Measurements from ENCODE around the gene CD22. TPM values are rescaled to one million over a fixed set of nuclear protein-coding genes. Genes with fewer than 3 reads are reported as not detected.

CD22 gene
- polyA plus RNA-seq, 4 donors = 0.81 to 5.0 (median 2.2) TPM

DNA sequence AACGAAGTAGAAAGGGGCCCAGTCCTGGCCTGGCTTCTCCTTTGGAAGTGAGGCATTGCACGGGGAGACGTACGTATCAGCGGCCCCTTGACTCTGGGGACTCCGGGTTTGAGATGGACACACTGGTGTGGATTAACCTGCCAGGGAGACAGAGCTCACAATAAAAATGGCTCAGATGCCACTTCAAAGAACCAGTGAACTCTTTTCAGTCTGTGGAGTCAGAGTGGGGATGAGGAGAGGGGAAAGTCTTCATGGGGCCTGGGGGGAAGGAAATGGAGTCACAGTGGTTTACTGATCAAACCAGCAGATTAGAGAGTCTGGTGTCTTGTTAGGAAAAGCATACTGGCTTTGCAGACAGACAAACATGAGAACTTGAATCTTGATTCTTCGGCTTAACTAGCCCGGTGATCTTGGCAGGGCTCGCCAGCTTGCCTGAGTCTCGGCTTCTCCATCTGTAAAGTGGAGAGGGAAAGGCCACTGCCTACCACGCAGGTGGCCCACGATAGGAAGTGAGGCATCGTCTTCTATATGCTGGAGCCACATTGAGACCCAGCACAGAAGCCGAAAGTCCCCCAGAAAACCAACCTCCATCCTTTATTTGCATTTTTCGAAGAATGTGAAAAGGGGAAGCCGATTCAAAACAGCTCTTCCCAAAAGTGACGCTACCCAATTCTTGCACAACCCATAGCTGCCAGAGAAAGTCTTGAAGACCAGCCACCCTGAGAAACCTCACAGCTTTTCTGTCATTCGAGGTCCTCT lies 18.4 kb downstream of the CD22 start, which contains the start of gene FFAR1:
TSS of gene FFAR1 (plus strand) at position 732 of the 759 bp plus-strand sequence. CDS start 3,650 bp downstream, outside the sequence.
- FAIRE-seq (no peak), DNase-seq (no peak)
- 61 to 72% (median 63%) methylated on average over 18 of the region's 18 CpGs for WGBS, 3 donors
- no peaks in the 10 kb centered on the region for H3K9me3 ChIP-seq (ENCODE audit: control insufficient read depth in 2 of 2, insufficient read depth in 1 of 2, low read depth in 1 of 2, low read length in 1 of 2)
- no peaks in the 10 kb centered on the region for H3K4me1 ChIP-seq (ENCODE audit: control insufficient read depth in 3 of 3, insufficient read depth in 2 of 3, low read depth in 1 of 3, low read length in 2 of 3)
- H3K36me3 ChIP-seq (ENCODE audit: control insufficient read depth in 3 of 3, insufficient read depth in 2 of 3, low read depth in 1 of 3, low read length in 3 of 3) = no peaks in the 10 kb centered on the region
- no peak within 1 kb of the TSS for H3K27ac ChIP-seq (ENCODE audit: low read depth in 1 of 3, low read length in 2 of 3)
- H3K4me3 ChIP-seq (ENCODE audit: low read depth in 1 of 3, low read length in 3 of 3) = no peak within 1 kb of the TSS
- peaks cover 0 to 8% (median 3%) of the 10 kb centered on the region in 3 donors for H3K27me3 ChIP-seq (ENCODE audit: control insufficient read depth in 3 of 3, insufficient read depth in 3 of 3, low read length in 3 of 3)

DNA sequence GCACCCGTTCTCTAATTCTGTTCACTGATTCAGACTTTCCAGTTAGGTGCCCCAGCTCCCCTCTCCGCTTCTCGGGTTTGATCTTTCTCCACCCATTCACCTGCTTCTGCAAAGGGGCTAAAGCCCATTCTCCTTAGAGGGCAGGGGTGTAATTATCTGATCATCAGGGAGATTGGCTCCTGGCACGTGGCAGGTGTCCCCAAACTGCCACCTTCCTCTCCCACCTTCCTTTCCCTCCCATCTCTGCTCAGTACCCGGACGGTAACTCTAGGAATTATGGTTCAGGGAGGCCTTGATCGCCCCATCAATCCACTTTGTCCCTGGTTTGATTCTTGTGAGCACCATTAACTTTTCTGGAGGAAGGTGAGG lies 18.9 kb downstream of the CD22 start:
- no peaks in the 10 kb centered on the region for H3K4me1 ChIP-seq (ENCODE audit: control insufficient read depth in 3 of 3, insufficient read depth in 2 of 3, low read depth in 1 of 3, low read length in 2 of 3)
- FAIRE-seq = no peak
- no peak overlapping the region for H3K27ac ChIP-seq (ENCODE audit: low read depth in 1 of 3, low read length in 2 of 3)
- peaks cover 0 to 8% (median 3%) of the 10 kb centered on the region in 3 donors for H3K27me3 ChIP-seq (ENCODE audit: control insufficient read depth in 3 of 3, insufficient read depth in 3 of 3, low read length in 3 of 3)
- 63 to 75% (median 66%) methylated on average over 7 of the region's 7 CpGs for WGBS, 3 donors
- no peak for DNase-seq
- H3K9me3 ChIP-seq (ENCODE audit: control insufficient read depth in 2 of 2, insufficient read depth in 1 of 2, low read depth in 1 of 2, low read length in 1 of 2) = no peaks in the 10 kb centered on the region
- H3K4me3 ChIP-seq (ENCODE audit: low read depth in 1 of 3, low read length in 3 of 3) = no peak overlapping the region
- no peaks in the 10 kb centered on the region for H3K36me3 ChIP-seq (ENCODE audit: control insufficient read depth in 3 of 3, insufficient read depth in 2 of 3, low read depth in 1 of 3, low read length in 3 of 3)

DNA sequence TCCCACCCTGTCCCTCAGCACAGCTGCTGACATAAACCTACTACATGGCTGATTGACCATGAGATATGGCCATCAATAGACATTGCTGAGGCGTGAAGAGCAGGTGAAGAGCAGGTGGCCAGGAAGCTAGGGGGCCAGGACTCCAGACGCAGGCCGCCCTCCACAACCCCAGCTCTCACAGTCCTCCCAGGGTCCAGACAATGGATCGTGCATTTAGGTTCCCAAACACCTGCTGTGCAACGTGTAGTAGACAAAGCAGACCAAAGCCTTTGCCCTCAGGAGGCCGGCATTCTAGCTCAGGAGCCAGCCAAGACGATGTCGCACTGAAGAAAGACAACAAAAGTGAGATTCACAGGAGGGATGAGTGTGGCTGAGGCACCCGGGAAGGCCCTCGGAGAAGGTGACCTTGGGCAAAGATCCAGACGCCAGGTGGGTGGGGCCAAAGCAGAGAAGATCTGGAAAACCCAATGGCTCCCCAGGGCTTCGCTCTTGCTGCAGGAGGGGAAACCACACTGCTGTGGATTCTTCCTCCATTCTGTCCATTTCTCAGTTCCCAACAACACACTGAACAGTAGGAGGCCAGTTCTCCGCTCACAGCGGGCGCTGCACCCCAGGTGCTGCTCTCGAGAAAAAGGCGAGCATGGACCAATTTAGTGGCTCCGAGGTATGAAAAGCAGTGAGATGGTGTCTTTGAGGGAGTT lies 20.1 kb downstream of the CD22 start:
- Histone ChIP-seq H3K27ac (ENCODE audit: low read depth in 1 of 3, low read length in 2 of 3) (no peak overlapping the region), H3K9me3 (ENCODE audit: control insufficient read depth in 2 of 2, insufficient read depth in 1 of 2, low read depth in 1 of 2, low read length in 1 of 2) (no peaks in the 10 kb centered on the region), H3K36me3 (ENCODE audit: control insufficient read depth in 3 of 3, insufficient read depth in 2 of 3, low read depth in 1 of 3, low read length in 3 of 3) (no peaks in the 10 kb centered on the region), H3K4me3 (ENCODE audit: low read depth in 1 of 3, low read length in 3 of 3) (no peak overlapping the region), H3K27me3 (ENCODE audit: control insufficient read depth in 3 of 3, insufficient read depth in 3 of 3, low read length in 3 of 3) (peaks cover 0 to 8% (median 3%) of the 10 kb centered on the region in 3 donors), H3K4me1 (ENCODE audit: control insufficient read depth in 3 of 3, insufficient read depth in 2 of 3, low read depth in 1 of 3, low read length in 2 of 3) (no peaks in the 10 kb centered on the region)
- no peak for DNase-seq
- no peak for FAIRE-seq
- WGBS, 3 donors = 65 to 80% (median 78%) methylated on average over 18 of the region's 18 CpGs

DNA sequence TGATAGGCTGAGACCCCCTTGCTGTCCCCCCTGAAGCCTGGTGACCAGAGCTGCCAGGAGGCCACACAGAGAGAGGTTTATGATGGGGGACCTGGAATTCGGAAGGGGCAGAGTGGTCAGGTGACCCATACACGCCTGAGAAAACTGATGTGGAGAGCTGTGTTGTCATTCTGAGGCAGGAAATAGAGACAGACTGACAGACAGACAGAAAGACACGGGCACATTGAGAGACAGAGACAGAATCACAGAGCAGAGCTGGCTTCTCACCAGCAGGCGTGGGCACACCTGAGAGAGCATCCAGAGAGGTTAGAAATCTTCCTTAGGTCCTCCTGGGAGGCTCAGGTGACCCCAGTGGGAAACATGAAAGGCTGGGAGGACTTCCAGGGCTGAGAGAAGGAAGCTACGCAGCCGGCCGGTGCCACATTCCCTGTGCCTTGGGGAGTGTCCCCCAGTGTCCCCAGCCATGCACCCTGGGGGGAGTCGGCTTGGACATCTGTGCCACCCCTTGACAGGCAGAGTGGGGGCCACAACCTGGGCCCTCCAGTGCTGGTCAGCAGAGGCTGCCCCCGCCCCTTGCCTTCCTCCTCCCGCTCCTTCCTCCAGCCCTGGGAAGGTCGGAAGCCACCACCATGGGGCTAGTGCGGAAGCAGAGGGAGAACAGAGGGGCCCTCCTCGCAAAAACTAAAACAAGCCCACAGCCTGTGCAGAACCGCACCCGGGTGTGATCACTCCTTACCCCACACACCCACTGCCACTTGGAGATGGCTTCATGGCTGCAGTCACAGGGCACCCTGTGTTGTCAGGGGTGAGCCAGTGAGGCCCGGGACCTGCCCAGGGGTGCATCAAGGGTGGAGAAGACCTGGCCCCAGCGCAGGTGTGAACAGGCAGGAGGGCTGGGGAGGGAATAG lies 20.9 kb downstream of the CD22 start:
- FAIRE-seq = no peak
- WGBS, 3 donors = 65 to 84% (median 71%) methylated on average over 13 to 17 of the region's 17 CpGs
- no peaks in the 10 kb centered on the region for H3K4me1 ChIP-seq (ENCODE audit: control insufficient read depth in 3 of 3, insufficient read depth in 2 of 3, low read depth in 1 of 3, low read length in 2 of 3)
- DNase-seq = no peak
- H3K9me3 ChIP-seq (ENCODE audit: control insufficient read depth in 2 of 2, insufficient read depth in 1 of 2, low read depth in 1 of 2, low read length in 1 of 2) = no peaks in the 10 kb centered on the region
- no peak overlapping the region for H3K4me3 ChIP-seq (ENCODE audit: low read depth in 1 of 3, low read length in 3 of 3)
- H3K36me3 ChIP-seq (ENCODE audit: control insufficient read depth in 3 of 3, insufficient read depth in 2 of 3, low read depth in 1 of 3, low read length in 3 of 3) = no peaks in the 10 kb centered on the region
- peaks cover 0 to 8% (median 3%) of the 10 kb centered on the region in 3 donors for H3K27me3 ChIP-seq (ENCODE audit: control insufficient read depth in 3 of 3, insufficient read depth in 3 of 3, low read length in 3 of 3)
- no peak overlapping the region for H3K27ac ChIP-seq (ENCODE audit: low read depth in 1 of 3, low read length in 2 of 3)

DNA sequence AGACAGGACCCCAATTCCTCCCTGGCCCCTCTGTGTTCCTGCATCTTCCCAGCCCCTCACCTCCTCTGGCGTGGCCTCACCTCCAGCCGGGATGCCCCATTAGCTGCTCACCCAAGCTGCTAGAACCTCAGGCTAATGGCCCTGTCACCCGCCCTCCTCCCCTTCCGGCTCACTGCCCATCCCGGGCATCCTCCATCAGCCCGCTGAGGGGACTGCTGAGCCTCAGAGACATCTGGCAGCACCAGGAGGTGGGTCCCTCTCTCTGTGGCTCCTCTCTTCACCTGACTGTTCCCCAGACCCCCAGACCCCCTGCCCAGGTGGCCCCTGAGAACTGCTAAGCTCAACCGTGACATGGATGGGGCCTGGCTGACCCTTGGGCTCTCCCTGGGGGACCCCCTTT lies 21.6 kb downstream of the CD22 start:
- Histone ChIP-seq H3K36me3 (ENCODE audit: control insufficient read depth in 3 of 3, insufficient read depth in 2 of 3, low read depth in 1 of 3, low read length in 3 of 3) (no peaks in the 10 kb centered on the region), H3K27ac (ENCODE audit: low read depth in 1 of 3, low read length in 2 of 3) (no peak overlapping the region), H3K4me3 (ENCODE audit: low read depth in 1 of 3, low read length in 3 of 3) (no peak overlapping the region), H3K27me3 (ENCODE audit: control insufficient read depth in 3 of 3, insufficient read depth in 3 of 3, low read length in 3 of 3) (peaks cover 0 to 8% (median 0%) of the 10 kb centered on the region in 3 donors), H3K9me3 (ENCODE audit: control insufficient read depth in 2 of 2, insufficient read depth in 1 of 2, low read depth in 1 of 2, low read length in 1 of 2) (no peaks in the 10 kb centered on the region), H3K4me1 (ENCODE audit: control insufficient read depth in 3 of 3, insufficient read depth in 2 of 3, low read depth in 1 of 3, low read length in 2 of 3) (no peaks in the 10 kb centered on the region)
- FAIRE-seq = no peak
- WGBS, 3 donors = 77 to 88% (median 82%) methylated on average over 7 of the region's 7 CpGs
- no peak for DNase-seq

DNA sequence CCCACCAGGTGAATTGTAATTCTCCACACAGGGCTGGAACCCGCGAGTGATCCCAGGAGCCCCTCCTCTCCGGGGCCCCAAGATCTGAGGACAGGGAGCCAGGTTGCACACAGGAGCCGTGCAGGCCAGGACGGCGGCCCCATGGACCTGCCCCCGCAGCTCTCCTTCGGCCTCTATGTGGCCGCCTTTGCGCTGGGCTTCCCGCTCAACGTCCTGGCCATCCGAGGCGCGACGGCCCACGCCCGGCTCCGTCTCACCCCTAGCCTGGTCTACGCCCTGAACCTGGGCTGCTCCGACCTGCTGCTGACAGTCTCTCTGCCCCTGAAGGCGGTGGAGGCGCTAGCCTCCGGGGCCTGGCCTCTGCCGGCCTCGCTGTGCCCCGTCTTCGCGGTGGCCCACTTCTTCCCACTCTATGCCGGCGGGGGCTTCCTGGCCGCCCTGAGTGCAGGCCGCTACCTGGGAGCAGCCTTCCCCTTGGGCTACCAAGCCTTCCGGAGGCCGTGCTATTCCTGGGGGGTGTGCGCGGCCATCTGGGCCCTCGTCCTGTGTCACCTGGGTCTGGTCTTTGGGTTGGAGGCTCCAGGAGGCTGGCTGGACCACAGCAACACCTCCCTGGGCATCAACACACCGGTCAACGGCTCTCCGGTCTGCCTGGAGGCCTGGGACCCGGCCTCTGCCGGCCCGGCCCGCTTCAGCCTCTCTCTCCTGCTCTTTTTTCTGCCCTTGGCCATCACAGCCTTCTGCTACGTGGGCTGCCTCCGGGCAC lies 22.6 kb downstream of the CD22 start:
- Histone ChIP-seq H3K4me1 (ENCODE audit: control insufficient read depth in 3 of 3, insufficient read depth in 2 of 3, low read depth in 1 of 3, low read length in 2 of 3) (no peaks in the 10 kb centered on the region), H3K36me3 (ENCODE audit: control insufficient read depth in 3 of 3, insufficient read depth in 2 of 3, low read depth in 1 of 3, low read length in 3 of 3) (no peaks in the 10 kb centered on the region), H3K4me3 (ENCODE audit: low read depth in 1 of 3, low read length in 3 of 3) (no peak overlapping the region), H3K9me3 (ENCODE audit: control insufficient read depth in 2 of 2, insufficient read depth in 1 of 2, low read depth in 1 of 2, low read length in 1 of 2) (no peaks in the 10 kb centered on the region), H3K27me3 (ENCODE audit: control insufficient read depth in 3 of 3, insufficient read depth in 3 of 3, low read length in 3 of 3) (peaks cover 0 to 4% (median 0%) of the 10 kb centered on the region in 3 donors), H3K27ac (ENCODE audit: low read depth in 1 of 3, low read length in 2 of 3) (no peak overlapping the region)
- 94 to 95% (median 95%) methylated on average over 34 to 47 of the region's 47 CpGs for WGBS, 3 donors
- DNase-seq (no peak), FAIRE-seq (no peak)

DNA sequence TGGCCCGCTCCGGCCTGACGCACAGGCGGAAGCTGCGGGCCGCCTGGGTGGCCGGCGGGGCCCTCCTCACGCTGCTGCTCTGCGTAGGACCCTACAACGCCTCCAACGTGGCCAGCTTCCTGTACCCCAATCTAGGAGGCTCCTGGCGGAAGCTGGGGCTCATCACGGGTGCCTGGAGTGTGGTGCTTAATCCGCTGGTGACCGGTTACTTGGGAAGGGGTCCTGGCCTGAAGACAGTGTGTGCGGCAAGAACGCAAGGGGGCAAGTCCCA lies 23.1 kb downstream of the CD22 start:
- 84 to 91% (median 85%) methylated on average over 18 of the region's 18 CpGs for WGBS, 3 donors
- no peak overlapping the region for H3K4me3 ChIP-seq (ENCODE audit: low read depth in 1 of 3, low read length in 3 of 3)
- H3K27ac ChIP-seq (ENCODE audit: low read depth in 1 of 3, low read length in 2 of 3) = no peak overlapping the region
- no peaks in the 10 kb centered on the region for H3K9me3 ChIP-seq (ENCODE audit: control insufficient read depth in 2 of 2, insufficient read depth in 1 of 2, low read depth in 1 of 2, low read length in 1 of 2)
- H3K27me3 ChIP-seq (ENCODE audit: control insufficient read depth in 3 of 3, insufficient read depth in 3 of 3, low read length in 3 of 3) = peaks cover 0 to 4% (median 0%) of the 10 kb centered on the region in 3 donors
- DNase-seq = no peak
- H3K36me3 ChIP-seq (ENCODE audit: control insufficient read depth in 3 of 3, insufficient read depth in 2 of 3, low read depth in 1 of 3, low read length in 3 of 3) = no peaks in the 10 kb centered on the region
- no peak for FAIRE-seq
- H3K4me1 ChIP-seq (ENCODE audit: control insufficient read depth in 3 of 3, insufficient read depth in 2 of 3, low read depth in 1 of 3, low read length in 2 of 3) = no peaks in the 10 kb centered on the region

Measured in small intestine (tissue), 7 donors.